ENCODE results near the gene TRUB2.

The TRUB2 gene

GRCh38 chr9:128365525-128365924 is 43.3 kb upstream of the TRUB2 start:
- TF ChIP-seq, protein P1, sequence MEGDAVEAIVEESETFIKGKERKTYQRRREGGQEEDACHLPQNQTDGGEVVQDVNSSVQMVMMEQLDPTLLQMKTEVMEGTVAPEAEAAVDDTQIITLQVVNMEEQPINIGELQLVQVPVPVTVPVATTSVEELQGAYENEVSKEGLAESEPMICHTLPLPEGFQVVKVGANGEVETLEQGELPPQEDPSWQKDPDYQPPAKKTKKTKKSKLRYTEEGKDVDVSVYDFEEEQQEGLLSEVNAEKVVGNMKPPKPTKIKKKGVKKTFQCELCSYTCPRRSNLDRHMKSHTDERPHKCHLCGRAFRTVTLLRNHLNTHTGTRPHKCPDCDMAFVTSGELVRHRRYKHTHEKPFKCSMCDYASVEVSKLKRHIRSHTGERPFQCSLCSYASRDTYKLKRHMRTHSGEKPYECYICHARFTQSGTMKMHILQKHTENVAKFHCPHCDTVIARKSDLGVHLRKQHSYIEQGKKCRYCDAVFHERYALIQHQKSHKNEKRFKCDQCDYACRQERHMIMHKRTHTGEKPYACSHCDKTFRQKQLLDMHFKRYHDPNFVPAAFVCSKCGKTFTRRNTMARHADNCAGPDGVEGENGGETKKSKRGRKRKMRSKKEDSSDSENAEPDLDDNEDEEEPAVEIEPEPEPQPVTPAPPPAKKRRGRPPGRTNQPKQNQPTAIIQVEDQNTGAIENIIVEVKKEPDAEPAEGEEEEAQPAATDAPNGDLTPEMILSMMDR (IDR thresholded peaks at IDR 0.05; ENCODE audit: low read depth, low read length, missing control alignments) = no peak
- no peak overlapping the region for H3K4me3 ChIP-seq (replicated peaks; ENCODE audit: low read depth, low read length)
- DNase-seq (ENCODE audit: extremely low read depth, low read depth) = no peak

- TF ChIP-seq, protein P1 (IDR thresholded peaks at IDR 0.05; ENCODE audit: low read depth, low read length, missing control alignments) = no peak
- no peak for DNase-seq (ENCODE audit: extremely low read depth, low read depth)
- no peak overlapping the region for H3K4me3 ChIP-seq (replicated peaks; ENCODE audit: low read depth, low read length)
Measured at GRCh38 chr9:128362774-128363173, 40.5 kb upstream of the TRUB2 start.

DNA sequence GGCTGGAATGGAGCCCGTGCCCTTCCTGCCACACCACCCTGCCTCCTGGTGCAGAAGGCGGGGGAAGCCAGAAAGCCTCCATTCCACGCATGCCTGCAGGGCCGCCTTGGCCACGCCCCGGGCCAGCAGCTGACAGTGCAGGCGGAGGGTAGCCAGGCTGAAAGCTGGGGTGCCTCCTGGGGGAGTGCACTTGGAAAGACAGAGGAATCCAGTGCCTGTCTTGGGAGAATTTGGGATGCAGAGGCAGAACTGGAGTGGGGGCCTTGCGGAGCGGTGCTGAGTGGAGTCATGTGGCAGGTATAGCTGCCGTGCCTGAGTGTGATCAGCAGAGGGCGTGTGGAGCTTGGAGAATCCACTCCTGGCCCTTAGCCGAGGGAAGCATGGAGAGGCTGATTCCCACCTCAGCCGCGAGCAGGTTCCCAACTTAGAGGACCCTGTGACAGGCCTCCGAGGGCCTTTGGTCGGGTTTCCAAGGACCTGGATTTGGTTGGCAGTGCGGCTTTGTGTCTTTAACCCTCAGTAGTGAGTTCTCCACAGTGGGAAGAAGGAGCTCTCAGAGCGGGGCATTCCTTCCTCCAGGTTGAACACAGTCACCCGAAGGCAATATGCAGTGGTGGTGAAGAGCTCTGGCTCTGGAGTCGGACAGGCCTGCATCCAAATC is 39.9 kb upstream of the TRUB2 start:
- DNase-seq (ENCODE audit: extremely low read depth, low read depth) = peak; percentile 53
- TF ChIP-seq, protein P1 (IDR thresholded peaks at IDR 0.05; ENCODE audit: low read depth, low read length, missing control alignments) = peak; percentile 83
- H3K4me3 ChIP-seq (replicated peaks; ENCODE audit: low read depth, low read length) = peak overlapping the region; percentile 20

GRCh38 chr9:128361296-128361985 is 39.2 kb upstream of the TRUB2 start:
- DNase-seq (ENCODE audit: extremely low read depth, low read depth) = no peak
- H3K4me3 ChIP-seq (replicated peaks; ENCODE audit: low read depth, low read length) = peak overlapping the region; percentile 20

GRCh38 chr9:128360826-128361225 is 38.6 kb upstream of the TRUB2 start:
- TF ChIP-seq, protein P1 (IDR thresholded peaks at IDR 0.05; ENCODE audit: low read depth, low read length, missing control alignments) = no peak
- no peak for DNase-seq (ENCODE audit: extremely low read depth, low read depth)
- H3K4me3 ChIP-seq (replicated peaks; ENCODE audit: low read depth, low read length) = no peak overlapping the region

More at GRCh38 chr9:128361296-128361985, 39.2 kb upstream of the TRUB2 start:
- TF ChIP-seq, protein P1 (IDR thresholded peaks at IDR 0.05; ENCODE audit: low read depth, low read length, missing control alignments) = no peak

GRCh38 chr9:128358861-128359260 is 36.6 kb upstream of the TRUB2 start:
- no peak overlapping the region for H3K4me3 ChIP-seq (replicated peaks; ENCODE audit: low read depth, low read length)
- TF ChIP-seq, protein P1 (IDR thresholded peaks at IDR 0.05; ENCODE audit: low read depth, low read length, missing control alignments) = no peak
- DNase-seq (ENCODE audit: extremely low read depth, low read depth) = no peak

All from HFF-Myc (cell line).